Breast epithelium (tissue), 3 donors: ENCODE data around the gene SCPEP1.

Experiments
- CTCF ChIP-seq, 3 donors: fragments of 450-650 bp; IDR thresholded peaks; one replicate each; pipeline ENCODE4 v1.5.1; 2016 to 2017; ENCODE audit warnings: antibody characterized with exemption in 3 of 3, mild to moderate bottlenecking in 3 of 3, moderate library complexity in 3 of 3
- POLR2A ChIP-seq: fragments of 450-650 bp; IDR thresholded peaks from one replicate; pipeline ENCODE4 v1.6.1; 2016; ENCODE audit warnings: antibody characterized with exemption, mild to moderate bottlenecking, moderate library complexity
- POLR2AphosphoS5 ChIP-seq, 3 donors: sonication (generic); formaldehyde crosslinking; IDR thresholded peaks; one replicate each; pipeline ENCODE4 v1.6.1; 2017; ENCODE audit warnings: antibody characterized with exemption in 3 of 3

DNA sequence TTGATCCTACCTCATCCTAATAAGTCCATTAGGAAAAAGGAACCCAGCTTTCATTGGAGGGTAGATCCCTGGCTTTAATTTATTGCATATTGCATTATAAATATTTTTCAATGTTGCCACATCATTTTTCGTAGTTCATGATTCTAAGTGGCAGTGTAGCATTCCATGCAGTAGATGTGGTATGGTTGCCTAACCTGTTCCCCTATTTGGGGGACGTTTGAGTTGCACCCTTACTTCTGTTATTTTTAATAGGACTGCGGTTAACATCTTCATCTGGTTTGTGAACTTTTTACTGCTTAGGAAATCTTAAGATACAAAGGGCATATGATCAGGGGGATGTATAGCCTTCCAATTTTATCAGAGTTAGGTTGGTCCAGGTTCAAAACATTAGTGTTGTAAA is 5.4 kb downstream of the SCPEP1 start:
- TF ChIP-seq CTCF (IDR thresholded peaks at IDR 0.05) (no peak), POLR2A (no peak), POLR2AphosphoS5 (IDR thresholded peaks at IDR 0.05) (no peak)
